Measurements from ENCODE around the gene NFATC2. TPM values are rescaled to one million over a fixed set of nuclear protein-coding genes. Genes with fewer than 3 reads are reported as not detected.
"Not testable (repeated sequence)": the region's sequence is repeated elsewhere in the genome, so short reads cannot be mapped to it uniquely, and the experiment has no call there.

Gene NFATC2
- total RNA-seq, 1 donor from 2014 or later, result not detected

DNA sequence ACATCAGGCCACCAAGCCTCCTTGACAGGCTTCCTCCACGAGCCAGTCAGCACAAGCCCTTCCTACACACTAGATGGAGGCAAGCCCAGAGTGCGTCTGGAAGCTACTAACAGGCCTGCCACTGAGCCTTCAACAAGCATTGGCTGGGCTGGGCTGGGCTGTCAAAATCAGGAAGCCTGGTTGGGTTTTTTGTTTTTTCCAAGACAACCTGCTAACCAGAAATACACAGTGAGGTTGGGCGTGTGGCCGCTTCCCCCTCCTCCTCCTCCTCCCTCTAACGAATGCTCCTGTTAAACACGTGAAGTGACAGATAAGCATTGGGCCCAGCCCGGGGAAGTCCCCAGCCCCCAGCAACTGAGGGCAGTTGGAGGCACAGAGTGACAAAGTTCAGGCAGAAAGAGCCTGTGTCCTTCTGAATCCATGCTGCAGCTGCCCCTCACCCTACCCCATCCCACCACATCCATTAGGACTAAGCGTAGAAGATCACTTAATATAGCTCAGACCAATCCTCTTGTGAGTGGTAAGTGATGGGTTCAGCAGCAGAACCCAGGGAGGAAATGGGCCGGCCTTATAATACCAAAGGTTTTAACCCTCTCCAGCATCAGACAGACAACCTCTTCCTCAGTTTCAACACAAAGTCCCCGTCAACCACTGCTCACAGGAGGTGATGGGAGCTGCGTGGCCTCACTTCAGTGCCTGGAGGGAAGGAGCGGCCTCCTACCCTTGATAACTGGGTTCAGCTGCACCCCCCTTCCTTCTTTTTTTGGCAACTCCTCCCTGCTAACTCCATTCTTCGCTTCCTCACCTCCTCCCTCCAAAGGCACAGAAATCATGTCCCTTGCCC, 1.1 kb downstream of the NFATC2 start:
- H3K27me3 ChIP-seq (ENCODE audit: control insufficient read depth, insufficient read depth, low read length), result peaks cover 22% of the 10 kb centered on the region
- no peaks in the 10 kb centered on the region for H3K36me3 ChIP-seq (ENCODE audit: control insufficient read depth, insufficient read depth, low read length)
- no peak overlapping the region for H3K4me3 ChIP-seq (ENCODE audit: low read depth, low read length)
- FAIRE-seq, result no peak
- DNase-seq (ENCODE audit: low read depth), result peak; percentile 32
- TF ChIP-seq, protein P1, sequence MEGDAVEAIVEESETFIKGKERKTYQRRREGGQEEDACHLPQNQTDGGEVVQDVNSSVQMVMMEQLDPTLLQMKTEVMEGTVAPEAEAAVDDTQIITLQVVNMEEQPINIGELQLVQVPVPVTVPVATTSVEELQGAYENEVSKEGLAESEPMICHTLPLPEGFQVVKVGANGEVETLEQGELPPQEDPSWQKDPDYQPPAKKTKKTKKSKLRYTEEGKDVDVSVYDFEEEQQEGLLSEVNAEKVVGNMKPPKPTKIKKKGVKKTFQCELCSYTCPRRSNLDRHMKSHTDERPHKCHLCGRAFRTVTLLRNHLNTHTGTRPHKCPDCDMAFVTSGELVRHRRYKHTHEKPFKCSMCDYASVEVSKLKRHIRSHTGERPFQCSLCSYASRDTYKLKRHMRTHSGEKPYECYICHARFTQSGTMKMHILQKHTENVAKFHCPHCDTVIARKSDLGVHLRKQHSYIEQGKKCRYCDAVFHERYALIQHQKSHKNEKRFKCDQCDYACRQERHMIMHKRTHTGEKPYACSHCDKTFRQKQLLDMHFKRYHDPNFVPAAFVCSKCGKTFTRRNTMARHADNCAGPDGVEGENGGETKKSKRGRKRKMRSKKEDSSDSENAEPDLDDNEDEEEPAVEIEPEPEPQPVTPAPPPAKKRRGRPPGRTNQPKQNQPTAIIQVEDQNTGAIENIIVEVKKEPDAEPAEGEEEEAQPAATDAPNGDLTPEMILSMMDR (IDR thresholded peaks at IDR 0.05; ENCODE audit: insufficient read depth, low read length, severe bottlenecking), result no peak

DNA sequence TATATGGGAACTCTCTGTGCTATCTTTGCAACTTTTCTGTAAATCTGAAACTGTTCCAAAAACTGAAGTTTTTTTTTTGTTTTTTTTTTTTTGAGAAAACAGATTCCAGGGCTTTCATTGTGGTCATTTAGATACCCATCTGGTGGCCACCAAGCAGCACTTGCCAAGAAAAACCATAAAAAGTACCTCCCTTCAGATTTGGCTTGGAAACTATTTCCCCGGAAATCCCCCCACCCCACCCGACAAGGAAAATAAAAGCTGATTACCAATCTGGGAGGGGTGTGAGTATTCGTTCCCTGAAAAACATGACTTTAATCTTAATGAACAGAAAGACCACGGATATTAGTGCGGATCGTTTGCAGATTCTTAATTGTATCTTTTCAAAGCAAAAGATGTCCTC, 1.9 kb downstream of the NFATC2 start:
- no peak for FAIRE-seq
- DNase-seq (ENCODE audit: low read depth), result no peak
- TF ChIP-seq, protein P1 (IDR thresholded peaks at IDR 0.05; ENCODE audit: insufficient read depth, low read length, severe bottlenecking), result no peak
- Histone ChIP-seq H3K36me3 (ENCODE audit: control insufficient read depth, insufficient read depth, low read length) (no peaks in the 10 kb centered on the region), H3K27me3 (ENCODE audit: control insufficient read depth, insufficient read depth, low read length) (peaks cover 21% of the 10 kb centered on the region), H3K4me3 (ENCODE audit: low read depth, low read length) (no peak overlapping the region)

DNA sequence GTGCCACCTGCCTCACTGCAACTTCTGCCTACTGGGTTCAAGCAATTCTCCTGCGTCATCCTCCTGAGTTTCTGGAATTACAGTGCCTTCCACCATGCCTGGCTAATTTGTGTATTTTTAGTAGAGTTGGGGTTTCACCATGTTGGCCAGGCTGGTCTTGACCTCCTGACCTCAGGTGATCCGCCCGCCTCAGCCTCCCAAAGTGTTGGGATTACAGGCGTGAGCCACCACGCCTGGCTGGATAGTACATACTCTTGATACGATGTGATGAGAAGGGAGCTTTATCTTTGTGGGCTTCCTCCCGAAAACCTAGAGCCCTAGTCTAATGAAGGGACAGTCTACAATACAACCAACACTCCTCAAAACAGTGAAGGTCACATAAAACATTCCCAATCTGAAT, 2.4 kb downstream of the NFATC2 start:
- peaks cover 21% of the 10 kb centered on the region for H3K27me3 ChIP-seq (ENCODE audit: control insufficient read depth, insufficient read depth, low read length)
- not testable (repeated sequence) for FAIRE-seq; H3K36me3 ChIP-seq (ENCODE audit: control insufficient read depth, insufficient read depth, low read length); H3K4me3 ChIP-seq (ENCODE audit: low read depth, low read length); DNase-seq (ENCODE audit: low read depth)

DNA sequence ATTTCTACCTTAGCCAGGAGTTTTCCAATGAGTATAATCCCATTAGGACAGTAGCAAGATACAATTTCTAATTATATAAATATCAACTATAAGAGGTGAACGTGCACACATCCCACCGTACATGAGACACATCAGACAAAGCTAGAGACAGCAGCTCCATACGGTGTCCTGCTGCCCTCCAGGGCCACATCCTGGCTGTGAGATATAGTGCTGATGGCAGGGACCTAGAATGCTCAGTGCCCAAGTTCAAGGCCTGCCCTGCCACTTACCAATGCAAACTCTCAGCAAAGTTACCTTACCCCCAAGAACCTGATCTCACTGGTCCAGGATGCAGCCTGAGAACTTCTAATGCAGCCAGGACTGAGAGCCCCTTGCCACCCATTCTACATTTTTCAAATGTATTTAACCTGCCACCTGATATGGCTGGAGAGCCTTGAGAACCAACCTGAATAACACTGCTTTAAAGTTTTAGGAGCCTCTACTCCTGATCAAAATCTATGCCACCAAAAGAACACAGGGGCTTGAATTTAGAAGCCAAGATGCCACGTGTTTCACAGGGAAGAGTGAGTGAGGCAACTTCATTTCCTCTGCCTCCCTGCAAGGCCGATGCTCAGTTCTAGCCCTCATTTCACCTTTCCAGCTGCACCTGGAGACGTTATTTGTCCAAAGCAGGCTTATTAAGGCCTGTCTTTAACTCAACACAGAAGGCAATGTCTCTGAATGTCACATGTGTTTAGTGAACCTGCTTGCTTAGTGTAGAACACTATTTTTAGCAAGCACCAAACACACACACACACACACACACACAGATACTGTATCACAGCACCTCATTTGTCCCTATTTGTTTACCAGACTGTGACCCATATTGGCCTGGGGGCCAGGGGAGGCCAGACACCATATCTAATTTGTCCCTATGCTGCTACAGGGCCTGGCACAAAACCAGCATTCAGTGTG, 6.1 kb downstream of the NFATC2 start:
- DNase-seq (ENCODE audit: low read depth) (no peak), FAIRE-seq (no peak)
- TF ChIP-seq, protein P1 (IDR thresholded peaks at IDR 0.05; ENCODE audit: insufficient read depth, low read length, severe bottlenecking), result no peak
- Histone ChIP-seq H3K36me3 (ENCODE audit: control insufficient read depth, insufficient read depth, low read length) (no peaks in the 10 kb centered on the region), H3K27me3 (ENCODE audit: control insufficient read depth, insufficient read depth, low read length) (peaks cover 5% of the 10 kb centered on the region), H3K4me3 (ENCODE audit: low read depth, low read length) (no peak overlapping the region)

DNA sequence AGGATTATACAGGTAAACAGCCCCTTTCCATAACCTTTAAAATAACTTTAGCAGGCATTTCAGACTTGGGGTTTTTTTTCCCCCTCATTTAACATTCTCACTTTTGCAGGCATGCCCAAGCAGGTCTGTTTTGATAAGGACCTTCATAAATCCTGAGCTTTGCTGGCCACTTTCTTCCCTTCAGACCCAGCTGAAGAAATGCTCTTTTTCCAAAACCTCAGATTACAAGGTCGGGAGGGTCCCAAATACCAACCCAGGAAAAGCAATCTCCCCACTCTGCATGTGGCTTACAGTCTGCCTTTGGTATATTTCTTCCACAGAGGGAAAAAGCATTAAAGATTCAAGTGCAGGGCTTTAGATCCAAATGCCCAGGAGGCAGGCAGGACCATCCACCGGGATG, 6.8 kb downstream of the NFATC2 start:
- H3K4me3 ChIP-seq (ENCODE audit: low read depth, low read length), result no peak overlapping the region
- no peak for FAIRE-seq
- TF ChIP-seq, protein P1 (IDR thresholded peaks at IDR 0.05; ENCODE audit: insufficient read depth, low read length, severe bottlenecking), result no peak
- no peak for DNase-seq (ENCODE audit: low read depth)
- H3K36me3 ChIP-seq (ENCODE audit: control insufficient read depth, insufficient read depth, low read length), result no peaks in the 10 kb centered on the region
- H3K27me3 ChIP-seq (ENCODE audit: control insufficient read depth, insufficient read depth, low read length), result no peaks in the 10 kb centered on the region

DNA sequence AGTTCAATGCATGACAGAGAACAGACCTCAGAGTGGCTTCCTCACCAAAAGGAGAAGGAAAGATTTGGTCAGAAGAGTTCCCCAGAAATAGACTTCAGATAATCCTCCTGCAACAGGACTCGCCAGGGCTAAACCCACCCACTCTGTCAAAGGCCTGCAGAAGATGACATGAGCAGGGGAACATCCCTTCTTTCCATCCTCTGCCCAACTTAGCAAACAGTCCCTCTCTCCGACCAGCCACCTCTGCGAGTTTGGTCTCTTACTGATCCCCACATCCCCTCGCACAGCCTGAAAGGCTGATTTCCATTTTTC, 7.5 kb downstream of the NFATC2 start:
- no peaks in the 10 kb centered on the region for H3K27me3 ChIP-seq (ENCODE audit: control insufficient read depth, insufficient read depth, low read length)
- no peak for FAIRE-seq
- no peaks in the 10 kb centered on the region for H3K36me3 ChIP-seq (ENCODE audit: control insufficient read depth, insufficient read depth, low read length)
- DNase-seq (ENCODE audit: low read depth), result no peak
- TF ChIP-seq, protein P1 (IDR thresholded peaks at IDR 0.05; ENCODE audit: insufficient read depth, low read length, severe bottlenecking), result no peak
- no peak overlapping the region for H3K4me3 ChIP-seq (ENCODE audit: low read depth, low read length)

Measured in bronchial epithelial cell (primary cell).